PC-3 (cell line): ENCODE results near the gene HSFX4. TPM values are rescaled to one million over a fixed set of nuclear protein-coding genes. Genes with fewer than 3 reads are reported as not detected.
"Not testable (repeated sequence)": the region's sequence is repeated elsewhere in the genome, so short reads cannot be mapped to it uniquely, and the experiment has no call there.

Experiments used
- ATAC-seq: fragments of 200-7000 bp; cut with Tn5 transposase; 2 replicates; pipeline ENCODE4 v1.9.1; 2020; ENCODE audit warnings: mild to moderate bottlenecking, moderate library complexity
- BruUV-seq: library from RNA; stranded (reverse); fragments of 400-500 nt; replicated peaks from 2 replicates; lab custom pipeline; 2021; lab: Mats Ljungman, UMichigan
- CTCF ChIA-PET: fragments of 300-600 bp; sonication (Branson Sonifier 250); formaldehyde crosslinking; loops from one replicate; lab custom pipeline; 2022; ENCODE audit warnings: antibody characterized with exemption; lab: Charles Lee
- POLR2A ChIA-PET: fragments of 300-600 bp; sonication (Branson Sonifier 250); formaldehyde crosslinking; loops from one replicate; lab custom pipeline; 2022; ENCODE audit warnings: antibody characterized with exemption; ENCODE audit not compliant: unreplicated experiment; lab: Charles Lee
- DNase-seq: peaks from one replicate; pipeline ENCODE4 v3.0.0-alpha.2; 2015
- H2AFZ ChIP-seq: fragments of 300-600 bp; sonication (generic); 2 replicates; pipeline ENCODE4 v1.6.0; 2016; ENCODE audit warnings: antibody characterized with exemption, low read length
- H3F3A ChIP-seq: fragments of 300-600 bp; sonication (generic); one replicate; pipeline ENCODE4 v1.6.0; 2017; ENCODE audit warnings: antibody characterized with exemption, low read length, control low read depth, mild to moderate bottlenecking; ENCODE audit not compliant: unreplicated experiment
- H3K27ac ChIP-seq: fragments of 300-600 bp; sonication (generic); 2 replicates; pipeline ENCODE4 v1.5.1; 2016; ENCODE audit warnings: mild to moderate bottlenecking, low read length
- H3K27me3 ChIP-seq: fragments of 300-600 bp; sonication (generic); 2 replicates; pipeline ENCODE4 v1.6.1; 2016; ENCODE audit warnings: low read length, mixed read lengths
- H3K36me3 ChIP-seq: fragments of 300-600 bp; sonication (generic); 2 replicates; pipeline ENCODE4 v1.6.1; 2016; ENCODE audit warnings: low read depth, mixed run types, low read length, mixed read lengths
- H3K4me1 ChIP-seq: fragments of 300-600 bp; sonication (generic); 2 replicates; pipeline ENCODE4 v1.5.1; 2016; ENCODE audit warnings: low read length; ENCODE audit not compliant: insufficient read depth
- H3K4me2 ChIP-seq: fragments of 300-600 bp; sonication (generic); 2 replicates; pipeline ENCODE4 v1.6.0; 2016; ENCODE audit warnings: low read length
- H3K4me3 ChIP-seq: fragments of 300-600 bp; sonication (generic); 2 replicates; pipeline ENCODE4 v1.5.1; 2016; ENCODE audit warnings: mild to moderate bottlenecking, low read length, mixed read lengths
- H3K79me2 ChIP-seq: fragments of 300-600 bp; sonication (generic); 2 replicates; pipeline ENCODE4 v1.6.1; 2017; ENCODE audit warnings: low read length, mixed read lengths
- H3K9ac ChIP-seq: fragments of 300-600 bp; sonication (generic); 2 replicates; pipeline ENCODE4 v1.6.0; 2016; ENCODE audit warnings: mild to moderate bottlenecking, low read length
- H3K9me2 ChIP-seq: fragments of 300-600 bp; sonication (generic); replicated peaks from 2 replicates; pipeline ENCODE4 v1.6.1; 2016; ENCODE audit warnings: mixed run types, low read length, mixed read lengths
- H3K9me3 ChIP-seq: fragments of 300-600 bp; sonication (generic); 2 replicates; pipeline ENCODE4 v1.6.1; 2016; ENCODE audit warnings: low read length, mixed read lengths
- H4K20me1 ChIP-seq: fragments of 300-600 bp; sonication (generic); 2 replicates; pipeline ENCODE4 v1.6.1; 2016; ENCODE audit warnings: low read length, mixed read lengths
- CTCF ChIP-seq: fragments of 300-600 bp; sonication (generic); conservative IDR thresholded peaks from 2 replicates; pipeline ENCODE4 v1.5.1; 2017; ENCODE audit warnings: antibody characterized with exemption, low read depth, mild to moderate bottlenecking, low read length
- EZH2phosphoT487 ChIP-seq: fragments of 300-600 bp; sonication (generic); IDR thresholded peaks from 2 replicates; pipeline ENCODE4 v1.6.1; 2018; ENCODE audit warnings: mild to moderate bottlenecking, antibody characterized with exemption, low read length, borderline replicate concordance
- intact Hi-C: fragments of 100-400 bp; cut with micrococcal nuclease; formaldehyde crosslinking; loops from 2 replicates; pipeline ENCODE4 v1.9.0; 2023
- total RNA-seq: library from RNA; depleted of rRNA; stranded (reverse); fragments of >200 nt; gene quantifications from 2 replicates; pipeline ENCODE4 v1.2.3, GENCODE V29; 2014

HSFX4 gene
- total RNA-seq, 1 experiment from 2014 or later: not detected

GRCh38 chrX:149916745-149917392, 12.5 kb upstream of the HSFX4 start:
- TF ChIP-seq CTCF (no peak), EZH2phosphoT487 (no peak)
- H3K27me3 ChIP-seq: no peaks in the 10 kb centered on the region
- DNase-seq (no peak), ATAC-seq (no peak)
- CTCF ChIA-PET: no interaction called here
- no peak overlapping the region for H2AFZ ChIP-seq
- no TSS peak for BruUV-seq
- no peaks in the 10 kb centered on the region for H3K9me3 ChIP-seq
- H3K4me2 ChIP-seq: no peak overlapping the region
- no peak overlapping the region for H3K27ac ChIP-seq
- H3K4me1 ChIP-seq: no peaks in the 10 kb centered on the region
- no peaks in the 10 kb centered on the region for H3F3A ChIP-seq
- intact Hi-C loops: no loop called here
- no peaks in the 10 kb centered on the region for H3K79me2 ChIP-seq
- H3K9ac ChIP-seq: no peak overlapping the region
- H4K20me1 ChIP-seq: no peaks in the 10 kb centered on the region
- no peaks in the 10 kb centered on the region for H3K36me3 ChIP-seq
- H3K4me3 ChIP-seq: no peak overlapping the region
- no peaks in the 10 kb centered on the region for H3K9me2 ChIP-seq
- POLR2A ChIA-PET: no interaction called here

GRCh38 chrX:149923836-149924235, 5.5 kb upstream of the HSFX4 start:
- intact Hi-C loops: not testable (repeated sequence)

GRCh38 chrX:149924434-149924833, 4.9 kb upstream of the HSFX4 start:
- intact Hi-C loops, H3K36me3 ChIP-seq, ATAC-seq, H3F3A ChIP-seq, CTCF ChIA-PET, H3K4me2 ChIP-seq, POLR2A ChIA-PET, H2AFZ ChIP-seq, H3K9me2 ChIP-seq, H3K4me1 ChIP-seq, H3K9me3 ChIP-seq, H3K9ac ChIP-seq, H3K27ac ChIP-seq, H4K20me1 ChIP-seq, H3K4me3 ChIP-seq, DNase-seq, H3K27me3 ChIP-seq, BruUV-seq, H3K79me2 ChIP-seq: not testable (repeated sequence)

More at GRCh38 chrX:149923836-149924235, 5.5 kb upstream of the HSFX4 start:
- DNase-seq, H3K9me3 ChIP-seq, H2AFZ ChIP-seq, H3K79me2 ChIP-seq, H4K20me1 ChIP-seq, H3K36me3 ChIP-seq, H3K4me3 ChIP-seq, POLR2A ChIA-PET, CTCF ChIA-PET, H3K4me1 ChIP-seq, H3K27me3 ChIP-seq, ATAC-seq, H3K4me2 ChIP-seq, H3K27ac ChIP-seq, H3K9ac ChIP-seq, H3F3A ChIP-seq, BruUV-seq, H3K9me2 ChIP-seq: not testable (repeated sequence)

GRCh38 chrX:149927245-149927963, 2.0 kb upstream of the HSFX4 start:
- H3K4me2 ChIP-seq, intact Hi-C loops, CTCF ChIA-PET, H3K4me3 ChIP-seq, ATAC-seq, H3K9me2 ChIP-seq, H2AFZ ChIP-seq, H3K27ac ChIP-seq, H3K36me3 ChIP-seq, H3K9ac ChIP-seq, H4K20me1 ChIP-seq, BruUV-seq, H3K27me3 ChIP-seq, H3K79me2 ChIP-seq, H3K9me3 ChIP-seq, DNase-seq, H3F3A ChIP-seq, H3K4me1 ChIP-seq, POLR2A ChIA-PET: not testable (repeated sequence)

GRCh38 chrX:149927964-149928258, 1.5 kb upstream of the HSFX4 start:
- POLR2A ChIA-PET, H3K4me1 ChIP-seq, H3K27ac ChIP-seq, intact Hi-C loops, H3K4me3 ChIP-seq, CTCF ChIA-PET, DNase-seq, ATAC-seq, H3K36me3 ChIP-seq, H3F3A ChIP-seq, H3K9me2 ChIP-seq, H3K79me2 ChIP-seq, H3K4me2 ChIP-seq, H4K20me1 ChIP-seq, H3K27me3 ChIP-seq, BruUV-seq, H3K9ac ChIP-seq, H3K9me3 ChIP-seq, H2AFZ ChIP-seq: not testable (repeated sequence)

GRCh38 chrX:149928635-149929034, 738 bp upstream of the HSFX4 start:
- H3K79me2 ChIP-seq, H3K4me3 ChIP-seq, DNase-seq, intact Hi-C loops, H3K36me3 ChIP-seq, H3K27ac ChIP-seq, BruUV-seq, H3K9ac ChIP-seq, H3K27me3 ChIP-seq, CTCF ChIA-PET, ATAC-seq, H3K9me2 ChIP-seq, POLR2A ChIA-PET, H3K4me1 ChIP-seq, H4K20me1 ChIP-seq, H2AFZ ChIP-seq, H3F3A ChIP-seq, H3K9me3 ChIP-seq, H3K4me2 ChIP-seq: not testable (repeated sequence)
